Tibial nerve (tissue), 3 donors: Measurements from ENCODE around the gene PPP2R2C.

Source experiments
- POLR2A ChIP-seq, 2 donors: fragments of 450-650 bp; IDR thresholded peaks; one replicate each; pipeline ENCODE4 v1.6.1; 2017; ENCODE audit warnings: antibody characterized with exemption in 2 of 2, mild to moderate bottlenecking in 2 of 2, moderate library complexity in 2 of 2
- TF ChIP-seq, protein P1 (sequence below), 5 experiments: fragments of 200-600 bp in 3 of 5; fragments of 450-650 bp in 2 of 5; sonication (generic) in 3 of 5; IDR thresholded peaks; one replicate each; pipeline ENCODE4 v1.5.1; 2016 to 2019; ENCODE audit warnings: antibody characterized with exemption in 5 of 5, mild to moderate bottlenecking in 3 of 5, moderate library complexity in 2 of 5

- TF ChIP-seq, protein P1, sequence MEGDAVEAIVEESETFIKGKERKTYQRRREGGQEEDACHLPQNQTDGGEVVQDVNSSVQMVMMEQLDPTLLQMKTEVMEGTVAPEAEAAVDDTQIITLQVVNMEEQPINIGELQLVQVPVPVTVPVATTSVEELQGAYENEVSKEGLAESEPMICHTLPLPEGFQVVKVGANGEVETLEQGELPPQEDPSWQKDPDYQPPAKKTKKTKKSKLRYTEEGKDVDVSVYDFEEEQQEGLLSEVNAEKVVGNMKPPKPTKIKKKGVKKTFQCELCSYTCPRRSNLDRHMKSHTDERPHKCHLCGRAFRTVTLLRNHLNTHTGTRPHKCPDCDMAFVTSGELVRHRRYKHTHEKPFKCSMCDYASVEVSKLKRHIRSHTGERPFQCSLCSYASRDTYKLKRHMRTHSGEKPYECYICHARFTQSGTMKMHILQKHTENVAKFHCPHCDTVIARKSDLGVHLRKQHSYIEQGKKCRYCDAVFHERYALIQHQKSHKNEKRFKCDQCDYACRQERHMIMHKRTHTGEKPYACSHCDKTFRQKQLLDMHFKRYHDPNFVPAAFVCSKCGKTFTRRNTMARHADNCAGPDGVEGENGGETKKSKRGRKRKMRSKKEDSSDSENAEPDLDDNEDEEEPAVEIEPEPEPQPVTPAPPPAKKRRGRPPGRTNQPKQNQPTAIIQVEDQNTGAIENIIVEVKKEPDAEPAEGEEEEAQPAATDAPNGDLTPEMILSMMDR (IDR thresholded peaks at IDR 0.05), result no peak
- no peak for TF ChIP-seq POLR2A (IDR thresholded peaks at IDR 0.05)
Observed at GRCh38 chr4:6378493-6379445, 93.6 kb downstream of the PPP2R2C start.
